ENCODE data around the gene CCDC136.

The CCDC136 gene

GRCh38 chr7:128829391-128830166, 37.8 kb downstream of the CCDC136 start:
- H3K9ac ChIP-seq (ENCODE audit: low read depth, low read length), result no peak overlapping the region
- peak overlapping the region; percentile 37; the same call in 1 of the 2 replicates for H3K4me3 ChIP-seq (ENCODE audit: low read length)

GRCh38 chr7:128830231-128831177, 38.7 kb downstream of the CCDC136 start, which contains the start of gene FLNC:
TSS of gene FLNC (plus strand) at chr7:128830406. CDS start at chr7:128830638, 232 bp downstream.
- peak within 1 kb of the TSS; percentile 58; the same call in 1 of the 2 replicates for H3K9ac ChIP-seq (ENCODE audit: low read depth, low read length)
- H3K4me3 ChIP-seq (ENCODE audit: low read length), result peak within 1 kb of the TSS; percentile 63
- no peaks in the 10 kb centered on the region for H3K9me3 ChIP-seq (ENCODE audit: insufficient read depth, low read depth, low read length)
- H3K27me3 ChIP-seq (ENCODE audit: insufficient read depth, low read length), result peaks cover 42% of the 10 kb centered on the region
- H3K4me1 ChIP-seq (ENCODE audit: insufficient read depth, low read length), result peaks cover 21% of the 10 kb centered on the region
- no peak within 1 kb of the TSS for H3K27ac ChIP-seq (ENCODE audit: low read length)
- no peaks in the 10 kb centered on the region for H3K36me3 ChIP-seq (ENCODE audit: insufficient read depth, low read depth, low read length)

More at GRCh38 chr7:128829391-128830166, 37.8 kb downstream of the CCDC136 start:
- Histone ChIP-seq H3K27me3 (ENCODE audit: insufficient read depth, low read length) (peaks cover 42% of the 10 kb centered on the region), H3K4me1 (ENCODE audit: insufficient read depth, low read length) (peaks cover 21% of the 10 kb centered on the region), H3K27ac (ENCODE audit: low read length) (no peak overlapping the region), H3K9me3 (ENCODE audit: insufficient read depth, low read depth, low read length) (no peaks in the 10 kb centered on the region), H3K36me3 (ENCODE audit: insufficient read depth, low read depth, low read length) (no peaks in the 10 kb centered on the region)

- Histone ChIP-seq H3K27ac (ENCODE audit: low read length) (no peak overlapping the region), H3K9ac (ENCODE audit: low read depth, low read length) (peak overlapping the region; percentile 58), H3K4me3 (ENCODE audit: low read length) (peak overlapping the region; percentile 63), H3K36me3 (ENCODE audit: insufficient read depth, low read depth, low read length) (no peaks in the 10 kb centered on the region), H3K27me3 (ENCODE audit: insufficient read depth, low read length) (peaks cover 42% of the 10 kb centered on the region), H3K9me3 (ENCODE audit: insufficient read depth, low read depth, low read length) (no peaks in the 10 kb centered on the region), H3K4me1 (ENCODE audit: insufficient read depth, low read length) (peaks cover 21% of the 10 kb centered on the region)
Measured at GRCh38 chr7:128831178-128831993, 39.6 kb downstream of the CCDC136 start.

- H3K27me3 ChIP-seq (ENCODE audit: insufficient read depth, low read length), result peaks cover 42% of the 10 kb centered on the region
- peak overlapping the region; percentile 63 for H3K4me3 ChIP-seq (ENCODE audit: low read length)
- H3K9me3 ChIP-seq (ENCODE audit: insufficient read depth, low read depth, low read length), result no peaks in the 10 kb centered on the region
- H3K4me1 ChIP-seq (ENCODE audit: insufficient read depth, low read length), result peaks cover 21% of the 10 kb centered on the region
- no peaks in the 10 kb centered on the region for H3K36me3 ChIP-seq (ENCODE audit: insufficient read depth, low read depth, low read length)
- H3K9ac ChIP-seq (ENCODE audit: low read depth, low read length), result peak overlapping the region; percentile 58; the same call in 1 of the 2 replicates
- no peak overlapping the region for H3K27ac ChIP-seq (ENCODE audit: low read length)
Measured at GRCh38 chr7:128831994-128832879, 40.5 kb downstream of the CCDC136 start.

GRCh38 chr7:128832880-128833147, 41.0 kb downstream of the CCDC136 start:
- H3K9me3 ChIP-seq (ENCODE audit: insufficient read depth, low read depth, low read length), result no peaks in the 10 kb centered on the region

GRCh38 chr7:128833148-128833945, 41.6 kb downstream of the CCDC136 start:
- Histone ChIP-seq H3K27ac (ENCODE audit: low read length) (no peak overlapping the region), H3K36me3 (ENCODE audit: insufficient read depth, low read depth, low read length) (no peaks in the 10 kb centered on the region), H3K4me1 (ENCODE audit: insufficient read depth, low read length) (peaks cover 16% of the 10 kb centered on the region), H3K9ac (ENCODE audit: low read depth, low read length) (peak overlapping the region; percentile 52; the same call in 1 of the 2 replicates), H3K27me3 (ENCODE audit: insufficient read depth, low read length) (peaks cover 38% of the 10 kb centered on the region), H3K4me3 (ENCODE audit: low read length) (peak overlapping the region; percentile 63), H3K9me3 (ENCODE audit: insufficient read depth, low read depth, low read length) (no peaks in the 10 kb centered on the region)

More at GRCh38 chr7:128832880-128833147, 41.0 kb downstream of the CCDC136 start:
- Histone ChIP-seq H3K27ac (ENCODE audit: low read length) (no peak overlapping the region), H3K27me3 (ENCODE audit: insufficient read depth, low read length) (peaks cover 41% of the 10 kb centered on the region), H3K36me3 (ENCODE audit: insufficient read depth, low read depth, low read length) (no peaks in the 10 kb centered on the region), H3K4me1 (ENCODE audit: insufficient read depth, low read length) (peaks cover 20% of the 10 kb centered on the region), H3K4me3 (ENCODE audit: low read length) (peak overlapping the region; percentile 63), H3K9ac (ENCODE audit: low read depth, low read length) (peak overlapping the region; percentile 52; the same call in 1 of the 2 replicates)

- peaks cover 14% of the 10 kb centered on the region; the same call in 1 of the 2 replicates for H3K4me1 ChIP-seq (ENCODE audit: insufficient read depth, low read length)
- no peak overlapping the region for H3K27ac ChIP-seq (ENCODE audit: low read length)
- peaks cover 38% of the 10 kb centered on the region for H3K27me3 ChIP-seq (ENCODE audit: insufficient read depth, low read length)
- H3K9me3 ChIP-seq (ENCODE audit: insufficient read depth, low read depth, low read length), result no peaks in the 10 kb centered on the region
- no peaks in the 10 kb centered on the region for H3K36me3 ChIP-seq (ENCODE audit: insufficient read depth, low read depth, low read length)
- H3K9ac ChIP-seq (ENCODE audit: low read depth, low read length), result no peak overlapping the region
- H3K4me3 ChIP-seq (ENCODE audit: low read length), result no peak overlapping the region
Measured at GRCh38 chr7:128833946-128834325, 42.2 kb downstream of the CCDC136 start.

- Histone ChIP-seq H3K27ac (ENCODE audit: low read length) (no peak overlapping the region), H3K4me1 (ENCODE audit: insufficient read depth, low read length) (peaks cover 14% of the 10 kb centered on the region; the same call in 1 of the 2 replicates)
Measured at GRCh38 chr7:128835231-128835751, 43.5 kb downstream of the CCDC136 start.

GRCh38 chr7:128835790-128836641, 44.2 kb downstream of the CCDC136 start:
- no peak overlapping the region for H3K27ac ChIP-seq (ENCODE audit: low read length)
- no peak overlapping the region for H3K9ac ChIP-seq (ENCODE audit: low read depth, low read length)
- H3K4me3 ChIP-seq (ENCODE audit: low read length), result no peak overlapping the region
- peaks cover 14% of the 10 kb centered on the region; the same call in 1 of the 2 replicates for H3K4me1 ChIP-seq (ENCODE audit: insufficient read depth, low read length)
- H3K36me3 ChIP-seq (ENCODE audit: insufficient read depth, low read depth, low read length), result no peaks in the 10 kb centered on the region
- H3K27me3 ChIP-seq (ENCODE audit: insufficient read depth, low read length), result peaks cover 20% of the 10 kb centered on the region
- no peaks in the 10 kb centered on the region for H3K9me3 ChIP-seq (ENCODE audit: insufficient read depth, low read depth, low read length)

More at GRCh38 chr7:128835231-128835751, 43.5 kb downstream of the CCDC136 start:
- Histone ChIP-seq H3K9ac (ENCODE audit: low read depth, low read length) (no peak overlapping the region), H3K4me3 (ENCODE audit: low read length) (no peak overlapping the region), H3K9me3 (ENCODE audit: insufficient read depth, low read depth, low read length) (no peaks in the 10 kb centered on the region), H3K36me3 (ENCODE audit: insufficient read depth, low read depth, low read length) (no peaks in the 10 kb centered on the region), H3K27me3 (ENCODE audit: insufficient read depth, low read length) (peaks cover 27% of the 10 kb centered on the region)
